HepG2 (cell line): ENCODE results near the gene NF2. TPM values are rescaled to one million over a fixed set of nuclear protein-coding genes. Genes with fewer than 3 reads are reported as not detected.

Experiments
- ATAC-seq: fragments of 200-7000 bp; cut with Tn5 transposase; 3 replicates; pipeline ENCODE4 v1.9.1; 2020; ENCODE audit warnings: mild to moderate bottlenecking, moderate library complexity
- BruUV-seq: library from RNA; stranded (reverse); fragments of 400-500 nt; replicated peaks from 2 replicates; lab custom pipeline; 2021; lab: Mats Ljungman, UMichigan
- CTCF ChIA-PET: fragments of 300-600 bp; formaldehyde crosslinking; extraction: SDS; loops from one replicate; lab custom pipeline; 2021; ENCODE audit warnings: low total read pairs, inconsistent platforms, low intra/inter-chr PET ratio; lab: Yijun Ruan, JAX
- POLR2A ChIA-PET: fragments of 350-600 bp; sonication (Branson Sonifier 250); formaldehyde crosslinking; loops from one replicate; lab custom pipeline; 2020; ENCODE audit warnings: antibody characterized with exemption, inconsistent platforms; lab: Yijun Ruan, JAX
- DNase-seq: peaks from one replicate; pipeline ENCODE4 v3.0.0-alpha.2; 2015; ENCODE audit warnings: low spot score
- FAIRE-seq: peaks from 3 replicates; lab custom pipeline; 2011; peaks lifted over from hg19 to GRCh38; lab: Jason Lieb, UNC
- H2AFZ ChIP-seq: one replicate; pipeline ENCODE4 v1.6.1; 2011; ENCODE audit warnings: low read length, inconsistent platforms
- H3K27ac ChIP-seq: fragments of 300-600 bp; 3 replicates; pipeline ENCODE4 v1.8.0; 2011; ENCODE audit warnings: mixed run types, mild to moderate bottlenecking, mixed read lengths, low read length, inconsistent platforms; ENCODE audit not compliant: insufficient read depth; ENCODE audit errors: extremely low read length
- H3K27me3 ChIP-seq, 2 experiments: fragments of 200-600 bp in 1 of 2; 2 replicates in 1 of 2; 3 replicates in 1 of 2; pipeline versions ENCODE4 v1.6.0 to v1.8.0; 2011; ENCODE audit warnings: low read length in 2 of 2, mild to moderate bottlenecking in 2 of 2, moderate library complexity in 2 of 2, inconsistent platforms in 1 of 2; ENCODE audit not compliant: insufficient read depth in 2 of 2, control insufficient read depth in 1 of 2
- H3K36me3 ChIP-seq, 2 experiments: fragments of 200-600 bp in 1 of 2; replicated peaks in 1 of 2; 2 replicates in 1 of 2; 3 replicates in 1 of 2; pipeline versions ENCODE4 v1.5.1 to v1.8.0; 2011; ENCODE audit warnings: low read length in 2 of 2, inconsistent platforms in 1 of 2; ENCODE audit not compliant: insufficient read depth in 2 of 2, control insufficient read depth in 1 of 2
- H3K4me1 ChIP-seq: 2 replicates; pipeline ENCODE4 v1.5.1; 2012; ENCODE audit warnings: low read length, inconsistent platforms; ENCODE audit not compliant: insufficient read depth
- H3K4me2 ChIP-seq: 2 replicates; pipeline ENCODE4 v1.6.0; 2011; ENCODE audit warnings: low read depth, low read length, inconsistent platforms
- H3K4me3 ChIP-seq, 3 experiments: fragments of 200-600 bp in 1 of 3; sonication (generic), shearing (Covaris generic) in 1 of 3; replicated peaks in 1 of 3; 2 replicates each; pipeline ENCODE4 v1.5.1; 2011 to 2016; ENCODE audit warnings: low read length in 3 of 3, inconsistent platforms in 2 of 3, low read depth in 2 of 3, mild to moderate bottlenecking in 2 of 3, control low read depth in 1 of 3, mixed read lengths in 1 of 3; ENCODE audit not compliant: insufficient read depth in 1 of 3
- H3K79me2 ChIP-seq: one replicate; pipeline ENCODE4 v1.6.1; 2011; ENCODE audit warnings: low read length, inconsistent platforms; ENCODE audit not compliant: insufficient read depth
- H3K9ac ChIP-seq: 2 replicates; pipeline ENCODE4 v1.6.0; 2011; ENCODE audit warnings: mild to moderate bottlenecking, low read depth, low read length, inconsistent platforms; ENCODE audit not compliant: insufficient read depth
- H3K9me3 ChIP-seq: 2 replicates; pipeline ENCODE4 v1.5.1; 2012; ENCODE audit warnings: mild to moderate bottlenecking, low read length
- H4K20me1 ChIP-seq: 2 replicates; pipeline ENCODE4 v1.6.0; 2011; ENCODE audit warnings: inconsistent platforms, mild to moderate bottlenecking, low read length, moderate library complexity; ENCODE audit not compliant: insufficient read depth
- ARID4A ChIP-seq: sonication (generic); formaldehyde crosslinking; IDR thresholded peaks from 2 replicates; pipeline ENCODE4 v1.5.0; 2020; ENCODE audit warnings: mild to moderate bottlenecking, missing genetic modification reagents, borderline replicate concordance
- MXD4 ChIP-seq: IDR thresholded peaks from 2 replicates; pipeline ENCODE4 v1.6.1; 2016; ENCODE audit warnings: mild to moderate bottlenecking, missing biosample characterization, missing genetic modification reagents
- NCOA5 ChIP-seq: sonication (generic); formaldehyde crosslinking; IDR thresholded peaks from 2 replicates; pipeline ENCODE4 v1.4.0; 2020; ENCODE audit warnings: missing genetic modification reagents
- NR2F6 ChIP-seq, 2 experiments: IDR thresholded peaks; 2 replicates each; pipeline ENCODE4 v1.6.1; 2016; ENCODE audit warnings: antibody characterized with exemption in 1 of 2, mild to moderate bottlenecking in 1 of 2
- POLR2G ChIP-seq: fragments of 200-400 bp; formaldehyde crosslinking; IDR thresholded peaks from 2 replicates; pipeline ENCODE4 v1.6.1; 2018; ENCODE audit warnings: mild to moderate bottlenecking, low read depth, low read length, moderate library complexity
- PRDM10 ChIP-seq: sonication (generic); formaldehyde crosslinking; IDR thresholded peaks from 2 replicates; pipeline ENCODE4 v1.4.0; 2020; ENCODE audit warnings: low read depth, missing genetic modification reagents
- RARA ChIP-seq: IDR thresholded peaks from 2 replicates; pipeline ENCODE4 v1.6.1; 2016; ENCODE audit warnings: missing genetic modification reagents, missing compliant biosample characterization
- RFXANK ChIP-seq: IDR thresholded peaks from 2 replicates; pipeline ENCODE4 v1.6.1; 2016
- TBL1XR1 ChIP-seq: fragments of 150-350 bp; IDR thresholded peaks from 2 replicates; pipeline ENCODE4 v1.6.1; 2014; ENCODE audit warnings: borderline replicate concordance, low read length; ENCODE audit not compliant: partially characterized antibody
- ZBTB4 ChIP-seq: sonication (generic); formaldehyde crosslinking; IDR thresholded peaks from 2 replicates; pipeline ENCODE4 v1.4.0; 2020; ENCODE audit warnings: missing genetic modification reagents, mild to moderate bottlenecking, borderline replicate concordance
- ZNF543 ChIP-seq: sonication (generic); formaldehyde crosslinking; IDR thresholded peaks from 2 replicates; pipeline ENCODE4 v1.4.0; 2020; ENCODE audit warnings: mild to moderate bottlenecking, missing genetic modification reagents
- ZNF709 ChIP-seq: sonication (generic); formaldehyde crosslinking; IDR thresholded peaks from 2 replicates; pipeline ENCODE4 v1.5.0; 2020; ENCODE audit warnings: mild to moderate bottlenecking, missing genetic modification reagents
- WGBS: methylation state at CpG from one replicate; pipeline ENCODE4 v1.1.6; 2017; ENCODE audit warnings: low lambda C conversion rate; 5-methylcytosine and 5-hydroxymethylcytosine counted together
- in situ Hi-C: cut with HindIII; loops from 2 replicates; pipeline ENCODE4 v1.10.0; 2017; ENCODE audit warnings: low pct_unique_long_range_greater_than_20kb; ENCODE audit not compliant: extremely low pct_ligation_motif_present
- intact Hi-C: fragments of 100-400 bp; cut with micrococcal nuclease; formaldehyde crosslinking; loops from one replicate; pipeline ENCODE4 v1.10.0; 2022; ENCODE audit not compliant: unreplicated experiment
- polyA plus RNA-seq, 8 experiments: library from polyadenylated mRNA; depleted of rRNA in 3 of 8; stranded (reverse) in 7 of 8; unstranded in 1 of 8; fragments of >200 nt; fragmentation: Illumina TruSeq in 4 of 8; extraction: Trizol in 4 of 8; gene quantifications; 2 replicates each; pipeline versions ENCODE4 v1.2.1 to v1.2.3, GENCODE V29; 2011 to 2016; ENCODE audit warnings: low read depth in 4 of 8, missing spikeins in 1 of 8, mixed read lengths in 1 of 8; ENCODE audit not compliant: insufficient read depth in 1 of 8
- total RNA-seq, 5 experiments: library from RNA; depleted of rRNA; stranded (reverse); fragments of >200 nt; fragmentation: Illumina TruSeq; extraction: Trizol; gene quantifications; 2 replicates each; pipeline ENCODE4 v1.2.3, GENCODE V29; 2016; ENCODE audit warnings: low read depth in 1 of 5

NF2 gene
- total and polyA plus RNA-seq, 2 of the 13 experiments (the other 11 are each of a cell fraction or from before 2014, with no cell fraction given), result 9.3 to 33.3 TPM

- H3K79me2 ChIP-seq, result no peaks in the 10 kb centered on the region
- ChIA-PET CTCF (no interaction called here), POLR2A (no interaction called here)
- intact Hi-C loops, result no loop called here
- H3K27ac ChIP-seq, result no peak overlapping the region
- BruUV-seq, result no TSS peak
- no peaks in the 10 kb centered on the region for H4K20me1 ChIP-seq
- WGBS, result 82% methylated on average over 8 of the region's 9 CpGs
- H3K9me3 ChIP-seq, result no peaks in the 10 kb centered on the region
- H3K4me1 ChIP-seq, result 0 out of 2 replicates have a peak, but pooled peaks cover 7% of the 10 kb centered on the region
- in situ Hi-C loops, result no loop called here
- H3K36me3 ChIP-seq, result peaks cover 3 to 6% of the 10 kb centered on the region in 2 experiments; a peak in 3 of 5 replicates
- no peak overlapping the region for H3K9ac ChIP-seq
- FAIRE-seq, result no peak
- H3K27me3 ChIP-seq, result no peaks in the 10 kb centered on the region
- no peak overlapping the region for H2AFZ ChIP-seq
- ATAC-seq, result no peak
- no peak overlapping the region for H3K4me2 ChIP-seq
- no peak for DNase-seq
- TF ChIP-seq POLR2G (no peak), NCOA5 (CRISPR knock-in tag) (no peak), ZBTB4 (no peak), MXD4 (CRISPR knock-in tag) (no peak), RFXANK (no peak), RARA (CRISPR knock-in tag) (no peak), ARID4A (CRISPR knock-in tag) (no peak), ZNF543 (CRISPR knock-in tag) (no peak), PRDM10 (no peak), TBL1XR1 (no peak), NR2F6 (IDR thresholded peaks at IDR 0.05) (no peak), NR2F6 (CRISPR knock-in tag; IDR thresholded peaks at IDR 0.05) (no peak), ZNF709 (CRISPR knock-in tag) (no peak)
- no peak overlapping the region for H3K4me3 ChIP-seq
These were observed 131.4 kb downstream of the NF2 start for GRCh38 chr22:29734838-29735237.
